GM19238 (cell line): ENCODE results near the gene BCORL1.

Experiments
- DNase-seq: peaks from one replicate; pipeline ENCODE4 v3.0.0; 2011; ENCODE audit warnings: low spot score; ENCODE audit not compliant: insufficient read length

The BCORL1 gene, protein sequence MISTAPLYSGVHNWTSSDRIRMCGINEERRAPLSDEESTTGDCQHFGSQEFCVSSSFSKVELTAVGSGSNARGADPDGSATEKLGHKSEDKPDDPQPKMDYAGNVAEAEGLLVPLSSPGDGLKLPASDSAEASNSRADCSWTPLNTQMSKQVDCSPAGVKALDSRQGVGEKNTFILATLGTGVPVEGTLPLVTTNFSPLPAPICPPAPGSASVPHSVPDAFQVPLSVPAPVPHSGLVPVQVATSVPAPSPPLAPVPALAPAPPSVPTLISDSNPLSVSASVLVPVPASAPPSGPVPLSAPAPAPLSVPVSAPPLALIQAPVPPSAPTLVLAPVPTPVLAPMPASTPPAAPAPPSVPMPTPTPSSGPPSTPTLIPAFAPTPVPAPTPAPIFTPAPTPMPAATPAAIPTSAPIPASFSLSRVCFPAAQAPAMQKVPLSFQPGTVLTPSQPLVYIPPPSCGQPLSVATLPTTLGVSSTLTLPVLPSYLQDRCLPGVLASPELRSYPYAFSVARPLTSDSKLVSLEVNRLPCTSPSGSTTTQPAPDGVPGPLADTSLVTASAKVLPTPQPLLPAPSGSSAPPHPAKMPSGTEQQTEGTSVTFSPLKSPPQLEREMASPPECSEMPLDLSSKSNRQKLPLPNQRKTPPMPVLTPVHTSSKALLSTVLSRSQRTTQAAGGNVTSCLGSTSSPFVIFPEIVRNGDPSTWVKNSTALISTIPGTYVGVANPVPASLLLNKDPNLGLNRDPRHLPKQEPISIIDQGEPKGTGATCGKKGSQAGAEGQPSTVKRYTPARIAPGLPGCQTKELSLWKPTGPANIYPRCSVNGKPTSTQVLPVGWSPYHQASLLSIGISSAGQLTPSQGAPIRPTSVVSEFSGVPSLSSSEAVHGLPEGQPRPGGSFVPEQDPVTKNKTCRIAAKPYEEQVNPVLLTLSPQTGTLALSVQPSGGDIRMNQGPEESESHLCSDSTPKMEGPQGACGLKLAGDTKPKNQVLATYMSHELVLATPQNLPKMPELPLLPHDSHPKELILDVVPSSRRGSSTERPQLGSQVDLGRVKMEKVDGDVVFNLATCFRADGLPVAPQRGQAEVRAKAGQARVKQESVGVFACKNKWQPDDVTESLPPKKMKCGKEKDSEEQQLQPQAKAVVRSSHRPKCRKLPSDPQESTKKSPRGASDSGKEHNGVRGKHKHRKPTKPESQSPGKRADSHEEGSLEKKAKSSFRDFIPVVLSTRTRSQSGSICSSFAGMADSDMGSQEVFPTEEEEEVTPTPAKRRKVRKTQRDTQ (N-terminal part only)

DNA sequence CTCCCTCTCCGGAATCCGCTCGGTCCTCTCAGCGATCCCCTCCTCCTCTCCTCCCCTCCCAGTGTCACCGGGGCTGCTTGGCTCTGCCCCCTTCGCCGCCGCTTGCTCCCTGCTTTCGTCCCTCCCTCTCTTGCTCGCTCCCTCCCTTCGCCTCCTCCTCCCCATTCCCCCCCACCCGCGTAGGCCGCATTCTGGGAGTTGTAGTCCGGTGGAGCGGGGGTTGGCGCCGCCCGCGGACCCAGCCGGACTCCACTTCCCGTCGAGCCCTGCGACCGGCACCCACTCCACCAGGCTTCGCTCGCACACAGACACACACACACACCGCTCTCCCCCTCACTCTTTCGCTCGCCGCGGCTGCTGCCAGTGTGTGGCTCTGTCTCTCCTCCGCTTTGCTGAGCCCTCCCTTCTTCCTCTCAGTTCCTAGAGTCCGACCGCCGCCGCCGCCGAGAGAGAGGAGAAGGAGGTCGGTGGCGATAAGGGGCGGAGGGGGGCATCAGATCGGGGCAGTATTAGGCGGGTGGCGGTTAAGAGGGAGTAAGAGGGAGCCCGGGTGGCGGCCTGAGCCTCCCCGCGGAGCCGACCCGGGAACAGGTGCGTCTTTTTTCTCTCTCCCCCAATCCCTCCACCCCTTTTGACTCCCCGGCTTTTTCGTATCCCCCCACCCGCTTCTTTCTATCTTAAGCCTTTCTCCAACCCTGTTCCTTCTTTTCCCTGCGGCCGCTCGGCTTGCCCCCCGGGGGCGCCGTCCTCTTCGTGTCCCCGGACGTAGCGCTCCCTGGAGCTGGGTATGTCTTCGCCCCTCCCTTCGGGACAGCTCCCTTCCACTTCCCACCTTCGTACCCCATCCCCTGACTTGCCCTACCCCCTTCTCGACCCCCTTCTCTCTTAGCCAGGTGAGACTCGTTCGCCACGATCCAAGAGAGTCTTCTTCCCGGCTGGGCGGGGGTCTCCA is at the start of gene BCORL1:
BCORL1 (plus strand) TSS at position 336 of the 952 bp plus-strand sequence. CDS start 22,597 bp downstream, outside the sequence.
- DNase-seq: peak; percentile 92

- no peak for DNase-seq
Measured at GRCh38 chrX:129932821-129933321, 49.6 kb upstream of the BCORL1 start.

DNA sequence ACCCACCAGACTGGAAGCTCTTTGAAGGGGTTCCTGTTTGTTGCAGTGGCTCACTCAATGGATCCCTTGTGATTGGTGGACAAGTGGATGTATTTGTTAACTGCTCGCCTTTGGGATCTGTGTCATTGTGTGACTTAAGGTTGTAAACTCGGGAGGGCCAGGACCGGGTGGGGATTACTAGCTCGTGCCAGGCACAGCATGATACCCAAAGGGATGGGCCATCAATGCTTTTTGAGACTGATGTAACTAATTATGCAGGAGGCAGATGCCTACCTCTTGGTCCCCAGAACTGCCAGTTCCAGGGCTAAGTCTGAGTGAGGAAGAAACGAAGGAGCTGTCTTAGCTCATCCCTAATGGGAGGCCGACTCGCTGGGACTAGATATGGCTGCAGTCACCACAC is 48.7 kb upstream of the BCORL1 start:
- DNase-seq: no peak

- DNase-seq: no peak
Measured at GRCh38 chrX:129934461-129934860, 48.0 kb upstream of the BCORL1 start.

- no peak for DNase-seq
Measured at GRCh38 chrX:129934952-129935351, 47.5 kb upstream of the BCORL1 start.

GRCh38 chrX:129938081-129938480 is 44.4 kb upstream of the BCORL1 start:
- no peak for DNase-seq

DNA sequence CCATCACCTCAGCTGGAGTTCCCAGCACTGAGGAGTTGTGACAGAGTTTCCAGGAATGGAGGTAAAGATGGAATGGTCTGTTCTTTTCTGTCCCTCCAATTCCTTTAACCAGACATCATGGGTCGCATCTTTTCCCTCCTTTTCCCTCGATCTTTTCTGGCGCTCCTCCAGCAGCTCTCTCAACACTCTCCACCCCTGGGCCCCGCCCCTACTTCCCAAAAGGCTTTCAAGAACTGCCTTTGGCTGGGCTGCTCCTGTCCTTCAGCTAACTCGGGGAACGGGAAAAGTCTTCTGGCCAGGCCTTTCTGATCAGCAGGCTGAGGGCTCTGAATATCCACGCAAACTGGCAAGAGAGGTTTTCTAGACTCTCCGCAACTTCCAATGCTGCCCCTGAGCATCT is 42.4 kb upstream of the BCORL1 start:
- no peak for DNase-seq

- DNase-seq: no peak
Measured at GRCh38 chrX:129940721-129941120, 41.7 kb upstream of the BCORL1 start.

GRCh38 chrX:129945131-129945530 is 37.3 kb upstream of the BCORL1 start:
- DNase-seq: no peak

DNA sequence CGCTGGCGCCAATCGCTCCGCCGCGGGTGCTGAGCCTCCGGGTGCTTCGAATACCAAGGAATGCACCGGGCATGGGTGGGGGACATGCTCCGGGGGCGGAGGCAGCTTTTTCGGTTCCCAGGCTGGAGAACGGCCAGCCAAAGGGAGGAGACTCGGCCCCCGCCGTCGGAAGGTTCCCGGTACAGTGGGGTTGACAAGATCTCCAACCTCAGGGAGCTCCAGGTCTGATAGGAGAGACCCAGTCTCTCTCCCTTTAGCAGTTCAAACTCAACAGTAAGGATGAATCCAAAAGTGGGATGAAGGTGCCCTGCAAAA is 29.1 kb upstream of the BCORL1 start:
- DNase-seq: no peak

DNA sequence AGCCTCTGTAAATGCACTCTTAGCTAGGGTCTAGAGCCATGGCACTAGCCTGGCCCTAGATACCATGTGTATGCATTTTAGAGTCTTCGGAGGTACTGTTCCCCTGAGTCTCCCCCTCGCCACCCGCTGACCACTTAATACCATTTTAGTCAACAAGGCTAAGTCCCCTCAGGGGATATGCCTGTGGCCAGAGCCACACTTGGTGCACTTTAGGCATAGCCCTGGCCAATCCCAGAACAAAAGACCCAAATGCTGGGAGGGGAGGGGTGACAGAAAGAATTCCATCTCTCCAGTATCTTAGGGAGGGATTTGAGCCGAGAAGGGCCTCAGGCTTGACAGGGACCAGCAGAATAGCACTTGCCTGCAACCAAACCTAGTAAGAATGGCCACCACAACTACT is 28.6 kb upstream of the BCORL1 start:
- DNase-seq: no peak

GRCh38 chrX:129954804-129955203 is 27.6 kb upstream of the BCORL1 start:
- DNase-seq: no peak

DNA sequence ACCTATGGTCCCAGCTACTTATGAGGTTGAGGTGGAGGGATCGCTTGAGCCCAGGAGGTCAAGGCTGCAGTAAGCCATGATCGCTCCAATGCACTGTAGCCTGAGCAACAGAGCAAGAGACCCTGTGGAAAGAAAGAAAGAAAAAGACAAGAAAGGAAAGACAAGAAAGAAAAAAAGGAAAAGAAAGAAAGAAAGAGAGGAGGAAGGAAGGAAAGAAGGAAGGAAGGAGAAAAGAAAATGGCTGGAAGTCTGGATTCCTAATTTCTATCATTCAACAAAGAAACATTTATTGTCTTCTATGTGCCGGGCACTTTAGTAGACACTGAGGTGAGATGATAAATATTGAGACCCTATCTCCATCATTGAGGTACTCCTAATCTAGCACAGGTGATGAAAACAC is 26.8 kb upstream of the BCORL1 start:
- DNase-seq: no peak

GRCh38 chrX:129956145-129956544 is 26.3 kb upstream of the BCORL1 start:
- no peak for DNase-seq

- no peak for DNase-seq
Measured at GRCh38 chrX:129956765-129957164, 25.7 kb upstream of the BCORL1 start.

DNA sequence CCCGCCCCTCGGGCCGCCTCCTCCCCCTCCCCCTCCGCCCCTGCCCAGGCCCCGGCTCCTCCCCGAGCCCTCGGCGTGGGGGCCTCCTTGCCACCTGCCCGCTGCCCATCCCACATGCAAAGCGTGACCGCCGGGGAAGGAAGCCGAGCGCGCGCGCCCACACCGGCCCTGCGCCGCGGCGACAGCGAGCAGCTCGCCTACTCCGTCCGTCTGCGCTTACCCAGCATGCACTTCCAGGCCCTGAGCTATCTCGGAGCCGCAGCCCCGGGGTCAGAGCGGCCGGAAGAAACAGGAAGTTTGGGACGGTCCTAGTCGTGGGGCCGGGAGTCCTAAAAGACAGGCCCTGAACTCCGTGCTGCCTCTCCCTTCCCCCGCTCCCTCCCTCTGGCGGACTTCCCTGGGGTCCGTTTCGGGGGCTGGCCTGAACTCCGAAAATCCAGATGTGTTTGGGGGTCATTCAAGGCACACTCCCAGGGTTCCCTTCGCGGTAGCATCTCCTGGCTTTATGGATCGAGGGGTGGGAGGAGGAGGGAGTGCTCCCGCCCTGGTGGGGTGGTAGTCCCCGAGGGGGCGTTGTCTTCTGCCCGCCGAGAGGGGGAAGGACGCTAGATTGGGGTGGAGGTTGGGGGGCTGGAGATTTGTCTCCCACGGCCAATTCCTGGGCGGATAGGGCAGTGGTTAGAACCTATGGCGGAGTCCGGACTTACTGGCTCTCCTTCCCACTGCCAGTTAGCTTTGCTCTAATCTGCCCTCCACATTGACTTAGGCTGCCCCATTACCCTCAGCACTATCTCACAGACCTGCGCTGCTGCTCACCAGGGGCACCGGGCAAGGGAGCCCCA is 25.0 kb upstream of the BCORL1 start:
- DNase-seq: peak; percentile 60

DNA sequence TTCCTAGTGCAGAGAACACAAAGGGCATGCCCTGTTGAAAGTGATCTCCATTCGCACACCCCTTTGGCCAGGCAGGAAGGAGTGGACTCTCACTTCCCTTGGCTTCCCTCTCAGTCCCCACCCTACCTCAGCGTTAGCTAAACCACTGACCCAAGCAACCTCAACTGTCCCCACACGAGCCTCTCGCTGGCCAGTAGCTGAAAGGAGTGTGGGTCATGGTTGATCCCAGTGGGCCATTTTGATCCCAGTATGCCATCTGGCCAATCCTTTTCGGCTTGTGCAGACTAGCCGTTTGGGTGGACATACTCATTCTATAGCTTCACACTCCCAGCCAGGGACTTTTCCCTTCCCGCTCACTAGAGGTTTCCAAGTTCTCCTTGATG is 24.4 kb upstream of the BCORL1 start:
- DNase-seq: no peak

GRCh38 chrX:129958814-129959492 is 23.5 kb upstream of the BCORL1 start:
- no peak for DNase-seq

GRCh38 chrX:129959493-129959832 is 23.0 kb upstream of the BCORL1 start:
- no peak for DNase-seq
